ENCODE results near the gene USH2A. TPM values are rescaled to one million over a fixed set of nuclear protein-coding genes. Genes with fewer than 3 reads are reported as not detected.

Gene USH2A
- total RNA-seq, 1 donor from 2014 or later: not detected

DNA sequence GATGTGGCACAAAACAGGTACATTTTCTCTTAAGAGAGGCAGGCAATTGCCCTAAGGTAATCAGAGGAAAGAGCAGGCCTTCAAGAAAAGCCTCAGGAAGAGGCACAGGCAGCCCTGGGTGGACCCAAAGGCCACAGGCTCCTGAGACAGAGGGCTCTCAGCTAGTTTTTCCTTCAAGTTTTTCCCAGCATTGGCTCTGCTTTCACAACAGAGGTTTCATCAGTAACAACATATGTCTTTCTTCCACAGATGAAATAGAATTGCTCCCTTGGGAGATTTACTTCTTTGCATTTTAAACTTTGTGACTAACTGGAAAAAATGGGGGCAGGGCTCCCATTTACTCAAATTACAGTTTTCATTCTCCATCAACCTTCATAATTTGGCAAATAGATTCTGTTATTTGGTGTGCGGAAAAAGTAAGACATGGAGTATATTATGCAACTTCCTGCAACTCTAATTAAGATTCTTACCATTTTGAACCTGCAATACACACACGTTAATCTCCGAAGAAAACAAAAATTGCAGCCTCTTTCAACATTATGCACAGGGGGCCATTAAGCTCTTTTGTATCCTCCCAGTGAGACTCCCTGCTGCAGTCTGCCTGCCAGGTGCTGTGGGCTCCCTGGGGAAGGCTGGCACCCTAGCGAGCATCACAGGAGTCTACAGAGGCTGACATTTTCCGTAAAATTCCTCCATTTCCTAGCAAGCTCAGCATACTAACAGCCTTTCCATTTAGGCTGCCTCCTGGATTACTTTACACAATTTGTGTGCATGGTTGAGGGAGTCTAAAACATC, 282.3 kb downstream of the USH2A start:
- DNase-seq (ENCODE audit: low read depth): no peak
- no peak overlapping the region for H3K4me3 ChIP-seq (ENCODE audit: low read depth, low read length)
- no peak for TF ChIP-seq CTCF (conservative IDR thresholded peaks at IDR 0.05; ENCODE audit: low read depth, low read length)

- no peak for TF ChIP-seq CTCF (conservative IDR thresholded peaks at IDR 0.05; ENCODE audit: low read depth, low read length)
- H3K4me3 ChIP-seq (ENCODE audit: low read depth, low read length): no peak overlapping the region
- no peak for DNase-seq (ENCODE audit: low read depth)
Observed at GRCh38 chr1:216124192-216124781, 299.0 kb downstream of the USH2A start.

GRCh38 chr1:216123446-216124191, 299.6 kb downstream of the USH2A start:
- no peak for DNase-seq (ENCODE audit: low read depth)
- no peak overlapping the region for H3K4me3 ChIP-seq (ENCODE audit: low read depth, low read length)
- TF ChIP-seq CTCF (conservative IDR thresholded peaks at IDR 0.05; ENCODE audit: low read depth, low read length): no peak

- peak; percentile 80 for TF ChIP-seq CTCF (conservative IDR thresholded peaks at IDR 0.05; ENCODE audit: low read depth, low read length)
- peak; percentile 1 for DNase-seq (ENCODE audit: low read depth)
Observed at GRCh38 chr1:216119600-216119999, 303.6 kb downstream of the USH2A start.

GRCh38 chr1:216114180-216114579, 309.1 kb downstream of the USH2A start:
- H3K4me3 ChIP-seq (ENCODE audit: low read depth, low read length): no peak overlapping the region
- TF ChIP-seq CTCF (conservative IDR thresholded peaks at IDR 0.05; ENCODE audit: low read depth, low read length): no peak
- no peak for DNase-seq (ENCODE audit: low read depth)

More at GRCh38 chr1:216119600-216119999, 303.6 kb downstream of the USH2A start:
- H3K4me3 ChIP-seq (ENCODE audit: low read depth, low read length): no peak overlapping the region

DNA sequence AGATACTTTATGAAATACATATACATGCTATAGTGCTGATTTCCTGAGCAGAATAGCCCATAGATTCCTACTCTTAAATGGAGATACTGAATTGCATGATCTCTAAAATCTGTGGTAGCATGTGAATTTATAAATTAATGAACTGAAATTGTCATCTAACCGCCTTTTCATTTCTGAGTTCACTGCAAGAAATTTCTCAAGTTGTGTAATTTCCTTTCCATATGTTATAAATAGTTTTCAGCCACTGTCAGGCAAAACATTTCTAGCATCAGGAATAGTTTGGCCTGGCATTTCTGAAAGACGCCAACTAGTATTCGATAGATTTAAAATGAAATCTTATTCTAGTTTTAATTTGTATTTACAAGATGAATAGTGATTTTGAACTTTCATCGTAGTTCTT, 310.1 kb downstream of the USH2A start:
- H3K4me3 ChIP-seq (ENCODE audit: low read depth, low read length): no peak overlapping the region
- no peak for TF ChIP-seq CTCF (conservative IDR thresholded peaks at IDR 0.05; ENCODE audit: low read depth, low read length)
- no peak for DNase-seq (ENCODE audit: low read depth)

All from epithelial cell of proximal tubule (primary cell).